CD14-positive monocyte (primary cell): Measurements from ENCODE around the gene CALR3. TPM values are rescaled to one million over a fixed set of nuclear protein-coding genes. Genes with fewer than 3 reads are reported as not detected.

Experiments used
- DNase-seq, 3 donors: peaks; one replicate each; pipeline ENCODE4 v3.0.0-alpha.2; 2011 to 2022
- H2AFZ ChIP-seq: 2 replicates; pipeline ENCODE4 v1.6.0; 2012; ENCODE audit warnings: mild to moderate bottlenecking, low read depth, low read length, inconsistent platforms; ENCODE audit not compliant: insufficient read depth, poor library complexity, severe bottlenecking
- H3K27ac ChIP-seq, 2 donors: 1 replicate in 1 of 2; 2 replicates in 1 of 2; pipeline ENCODE4 v1.5.1; 2012 to 2013; ENCODE audit warnings: low read length in 2 of 2, control low read depth in 1 of 2, inconsistent platforms in 1 of 2, low read depth in 1 of 2, mild to moderate bottlenecking in 1 of 2
- H3K27me3 ChIP-seq, 2 donors: one replicate each; pipeline versions ENCODE4 v1.6.0 to v1.6.1; 2011 to 2013; ENCODE audit warnings: low read length in 2 of 2; ENCODE audit not compliant: control insufficient read depth in 2 of 2, insufficient read depth in 2 of 2
- H3K36me3 ChIP-seq, 2 donors: replicated peaks in 1 of 2; 1 replicate in 1 of 2; 2 replicates in 1 of 2; pipeline versions ENCODE4 v1.5.1 to v1.6.1; 2012 to 2013; ENCODE audit warnings: low read length in 2 of 2, control low read depth in 1 of 2, inconsistent platforms in 1 of 2, mild to moderate bottlenecking in 1 of 2; ENCODE audit not compliant: insufficient read depth in 2 of 2, control insufficient read depth in 1 of 2
- H3K4me1 ChIP-seq, 2 donors: 1 replicate in 1 of 2; 2 replicates in 1 of 2; pipeline versions ENCODE4 v1.5.1 to v1.6.1; 2012 to 2013; ENCODE audit warnings: low read length in 2 of 2, control low read depth in 1 of 2, inconsistent platforms in 1 of 2, mild to moderate bottlenecking in 1 of 2, moderate library complexity in 1 of 2; ENCODE audit not compliant: insufficient read depth in 2 of 2, control insufficient read depth in 1 of 2
- H3K4me2 ChIP-seq: replicated peaks from 2 replicates; pipeline ENCODE3; 2012; ENCODE audit warnings: low read length, moderate library complexity, mild to moderate bottlenecking; ENCODE audit not compliant: poor library complexity, severe bottlenecking; ENCODE audit errors: extremely low read depth
- H3K4me3 ChIP-seq, 3 experiments: fragments of 200-600 bp in 1 of 3; sonication (generic) in 1 of 3; replicated peaks in 1 of 3; 1 replicate in 2 of 3; 2 replicates in 1 of 3; pipeline ENCODE4 v1.5.1; 2011 to 2013; ENCODE audit warnings: low read length in 3 of 3, mild to moderate bottlenecking in 3 of 3, control low read depth in 2 of 3, low read depth in 2 of 3, inconsistent platforms in 1 of 3, moderate library complexity in 1 of 3
- H3K79me2 ChIP-seq: 2 replicates; pipeline ENCODE4 v1.6.0; 2012; ENCODE audit warnings: mild to moderate bottlenecking, control low read depth, inconsistent platforms, low read length, moderate library complexity; ENCODE audit not compliant: insufficient read depth
- H3K9ac ChIP-seq: 2 replicates; pipeline ENCODE4 v1.6.0; 2017; ENCODE audit warnings: low read length, mild to moderate bottlenecking; ENCODE audit not compliant: insufficient read depth, poor library complexity, severe bottlenecking
- H3K9me3 ChIP-seq, 2 donors: replicated peaks in 1 of 2; 1 replicate in 1 of 2; 2 replicates in 1 of 2; pipeline versions ENCODE4 v1.5.1 to v1.6.1; 2012 to 2013; ENCODE audit warnings: low read length in 2 of 2, control low read depth in 1 of 2; ENCODE audit not compliant: control insufficient read depth in 1 of 2, insufficient read depth in 1 of 2
- H4K20me1 ChIP-seq: 2 replicates; pipeline ENCODE4 v1.6.0; 2012; ENCODE audit warnings: mild to moderate bottlenecking, low read length, control low read depth, moderate library complexity; ENCODE audit not compliant: insufficient read depth
- H3K27ac Mint-ChIP-seq, 7 donors: one replicate each; pipeline ENCODE4 v1.8.0; 2020; ENCODE audit warnings: mild to moderate bottlenecking in 7 of 7, mixed read lengths in 7 of 7, moderate library complexity in 6 of 7, inconsistent platforms in 2 of 7
- H3K27me3 Mint-ChIP-seq, 3 donors: one replicate each; pipeline ENCODE4 v1.8.0; 2021 to 2022; ENCODE audit warnings: low read depth in 3 of 3, mild to moderate bottlenecking in 3 of 3, mixed read lengths in 3 of 3, moderate library complexity in 3 of 3, inconsistent platforms in 1 of 3
- H3K36me3 Mint-ChIP-seq, 2 donors: one replicate each; pipeline ENCODE4 v1.8.0; 2020; ENCODE audit warnings: mixed read lengths in 2 of 2, inconsistent platforms in 1 of 2, mild to moderate bottlenecking in 1 of 2
- H3K4me1 Mint-ChIP-seq: one replicate; pipeline ENCODE4 v1.8.0; 2020; ENCODE audit warnings: mild to moderate bottlenecking, mixed read lengths
- H3K4me3 Mint-ChIP-seq, 2 donors: one replicate each; pipeline ENCODE4 v1.8.0; 2020; ENCODE audit warnings: mild to moderate bottlenecking in 2 of 2, mixed read lengths in 2 of 2, moderate library complexity in 1 of 2
- H3K9me3 Mint-ChIP-seq, 7 donors: one replicate each; pipeline ENCODE4 v1.8.0; 2020 to 2022; ENCODE audit warnings: mixed read lengths in 7 of 7, mild to moderate bottlenecking in 6 of 7, moderate library complexity in 6 of 7, inconsistent platforms in 2 of 7
- WGBS: methylation state at CpG from one replicate; pipeline ENCODE4 v1.1.5; 2013; ENCODE audit warnings: missing lambda C conversion rate; ENCODE audit not compliant: insufficient coverage; 5-methylcytosine and 5-hydroxymethylcytosine counted together
- intact Hi-C, 2 donors: fragments of 100-400 bp; cut with micrococcal nuclease; formaldehyde crosslinking; loops; one replicate each; pipeline versions ENCODE4 v1.15.0 to v1.15.1; 2023
- polyA plus RNA-seq, 3 donors: library from polyadenylated mRNA; depleted of rRNA in 1 of 3; unstranded in 2 of 3; stranded (reverse) in 1 of 3; fragments of 300-500 nt in 2 of 3; fragments of >200 nt in 1 of 3; fragmentation: Illumina TruSeq in 2 of 3; gene quantifications; 1 replicate in 2 of 3; 2 replicates in 1 of 3; pipeline ENCODE4 v1.2.3, GENCODE V29; 2012 to 2021
- TF ChIP-seq, protein P1 (sequence below): fragments of 200-600 bp; IDR thresholded peaks from one replicate; pipeline ENCODE4 v1.8.0; 2022; ENCODE audit warnings: antibody characterized with exemption, mild to moderate bottlenecking

The CALR3 gene
- polyA plus RNA-seq, 3 donors = not detected

DNA sequence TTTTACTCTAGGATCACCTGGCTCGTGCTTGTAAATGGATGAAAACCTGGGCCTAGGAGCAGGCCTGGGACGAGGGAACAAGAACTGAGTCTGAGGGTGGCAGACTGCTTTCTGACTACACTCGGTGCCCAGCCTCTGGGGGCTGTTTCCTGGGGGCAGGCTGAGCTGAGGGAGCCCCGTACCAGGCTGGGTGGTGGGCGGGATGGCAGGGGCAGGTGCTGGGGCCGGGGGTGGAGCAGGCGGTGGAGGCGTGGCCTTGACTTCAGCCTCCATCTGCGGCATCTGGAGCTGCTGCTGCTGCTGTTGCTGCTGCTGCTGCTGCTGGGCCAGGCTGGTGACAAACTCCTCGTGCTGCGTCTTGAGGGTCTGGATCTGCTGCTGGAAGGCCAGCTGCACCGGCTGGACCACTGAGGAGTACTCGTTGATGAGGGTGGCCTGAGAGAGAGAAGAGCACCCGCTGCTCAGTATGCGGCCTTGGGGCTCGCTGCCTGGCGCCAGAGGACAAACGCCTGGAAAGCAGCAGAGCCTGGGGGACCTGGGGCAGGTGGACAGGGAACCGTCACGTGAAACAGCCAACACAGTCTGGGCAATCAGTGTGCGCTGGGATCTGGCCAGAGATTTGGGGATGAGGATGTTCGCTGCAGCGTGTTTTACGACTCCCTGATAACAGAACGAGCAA is 33.6 kb upstream of the CALR3 start:
- Histone ChIP-seq H3K9ac (no peak overlapping the region), H3K36me3 (peaks cover 94 to 100% of the 10 kb centered on the region in 2 donors), H4K20me1 (peaks cover 30% of the 10 kb centered on the region), H3K79me2 (no peaks in the 10 kb centered on the region), H3K27me3 (no peaks in the 10 kb centered on the region), H3K4me1 (no peaks in the 10 kb centered on the region), H2AFZ (no peak overlapping the region), H3K9me3 (no peaks in the 10 kb centered on the region), H3K4me3 (no peak overlapping the region), H3K27ac (no peak overlapping the region), H3K4me2 (no peak overlapping the region)
- Mint-ChIP-seq H3K27me3 (no peaks in the 10 kb centered on the region), H3K4me1 (no peaks in the 10 kb centered on the region), H3K27ac (peak overlapping the region in 2 of 7 donors; percentile 31 to 73), H3K4me3 (no peak overlapping the region), H3K36me3 (peaks cover 80 to 100% of the 10 kb centered on the region in 2 donors), H3K9me3 (no peaks in the 10 kb centered on the region)
- no peak for DNase-seq
- intact Hi-C loops = no loop called here
- TF ChIP-seq, protein P1, sequence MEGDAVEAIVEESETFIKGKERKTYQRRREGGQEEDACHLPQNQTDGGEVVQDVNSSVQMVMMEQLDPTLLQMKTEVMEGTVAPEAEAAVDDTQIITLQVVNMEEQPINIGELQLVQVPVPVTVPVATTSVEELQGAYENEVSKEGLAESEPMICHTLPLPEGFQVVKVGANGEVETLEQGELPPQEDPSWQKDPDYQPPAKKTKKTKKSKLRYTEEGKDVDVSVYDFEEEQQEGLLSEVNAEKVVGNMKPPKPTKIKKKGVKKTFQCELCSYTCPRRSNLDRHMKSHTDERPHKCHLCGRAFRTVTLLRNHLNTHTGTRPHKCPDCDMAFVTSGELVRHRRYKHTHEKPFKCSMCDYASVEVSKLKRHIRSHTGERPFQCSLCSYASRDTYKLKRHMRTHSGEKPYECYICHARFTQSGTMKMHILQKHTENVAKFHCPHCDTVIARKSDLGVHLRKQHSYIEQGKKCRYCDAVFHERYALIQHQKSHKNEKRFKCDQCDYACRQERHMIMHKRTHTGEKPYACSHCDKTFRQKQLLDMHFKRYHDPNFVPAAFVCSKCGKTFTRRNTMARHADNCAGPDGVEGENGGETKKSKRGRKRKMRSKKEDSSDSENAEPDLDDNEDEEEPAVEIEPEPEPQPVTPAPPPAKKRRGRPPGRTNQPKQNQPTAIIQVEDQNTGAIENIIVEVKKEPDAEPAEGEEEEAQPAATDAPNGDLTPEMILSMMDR = no peak
- WGBS = 96% methylated on average over 24 of the region's 25 CpGs

DNA sequence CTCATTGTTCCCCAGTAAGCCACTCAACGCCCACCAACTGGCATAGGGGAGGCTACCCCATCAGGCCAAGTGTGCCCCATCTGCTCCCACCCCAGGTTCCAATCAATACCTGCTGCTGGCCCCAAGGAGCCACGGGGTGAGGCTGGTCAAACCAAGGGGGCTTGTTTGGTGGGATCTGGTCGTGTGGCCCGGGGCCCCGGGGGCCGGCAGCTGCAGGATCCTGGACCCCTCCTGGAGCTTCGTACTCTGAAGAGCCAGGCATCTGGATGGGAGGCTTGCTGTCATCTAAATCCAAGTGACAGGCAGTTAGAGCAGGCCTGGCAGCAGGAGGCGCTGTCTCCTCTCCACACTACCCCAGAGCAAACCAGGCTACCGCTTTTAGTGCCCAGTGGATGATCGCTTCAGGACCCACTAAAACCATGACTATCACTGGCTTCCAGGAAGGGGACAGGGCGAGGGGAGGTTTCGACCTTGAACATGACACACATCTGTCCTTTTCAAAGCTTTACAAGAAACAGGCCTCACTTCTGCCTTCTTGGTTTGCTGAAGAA is 32.1 kb upstream of the CALR3 start:
- H3K36me3 Mint-ChIP-seq = peaks cover 79 to 99% of the 10 kb centered on the region in 2 donors

More for the DNA sequence above, 32.1 kb upstream of the CALR3 start:
- Mint-ChIP-seq H3K9me3 (no peaks in the 10 kb centered on the region), H3K4me3 (no peak overlapping the region), H3K27ac (peak overlapping the region in 1 of 7 donors; percentile 54), H3K27me3 (no peaks in the 10 kb centered on the region), H3K4me1 (no peaks in the 10 kb centered on the region)
- TF ChIP-seq, protein P1 = peak; percentile 31
- no peaks in the 10 kb centered on the region for H3K9me3 ChIP-seq
- no peak overlapping the region for H3K4me2 ChIP-seq
- peaks cover 96 to 98% of the 10 kb centered on the region in 2 donors for H3K36me3 ChIP-seq
- no peaks in the 10 kb centered on the region for H3K4me1 ChIP-seq
- H3K9ac ChIP-seq = no peak overlapping the region
- H2AFZ ChIP-seq = no peak overlapping the region
- DNase-seq = no peak
- 98% methylated on average over 7 of the region's 12 CpGs for WGBS
- H3K4me3 ChIP-seq = no peak overlapping the region
- H3K27ac ChIP-seq = no peak overlapping the region
- intact Hi-C loops = no loop called here
- no peaks in the 10 kb centered on the region for H3K27me3 ChIP-seq
- no peaks in the 10 kb centered on the region for H3K79me2 ChIP-seq
- peaks cover 28% of the 10 kb centered on the region for H4K20me1 ChIP-seq
